AG09309 (cell line): ENCODE data around the gene MEFV.

Experiments
- DNase-seq: peaks from one replicate; pipeline ENCODE4 v3.0.0-alpha.2; 2010; ENCODE audit warnings: low read depth
- H3K4me3 ChIP-seq: 2 replicates; pipeline ENCODE4 v1.5.1; 2011; ENCODE audit warnings: mild to moderate bottlenecking, low read depth, low read length, moderate library complexity; ENCODE audit not compliant: control insufficient read depth
- TF ChIP-seq, protein P1 (sequence below): IDR thresholded peaks from 2 replicates; pipeline ENCODE4 v1.5.1; 2011; ENCODE audit warnings: mild to moderate bottlenecking, low read depth, low read length, inconsistent platforms; ENCODE audit not compliant: insufficient read depth, control insufficient read depth; ENCODE audit errors: missing control alignments

MEFV gene, protein sequence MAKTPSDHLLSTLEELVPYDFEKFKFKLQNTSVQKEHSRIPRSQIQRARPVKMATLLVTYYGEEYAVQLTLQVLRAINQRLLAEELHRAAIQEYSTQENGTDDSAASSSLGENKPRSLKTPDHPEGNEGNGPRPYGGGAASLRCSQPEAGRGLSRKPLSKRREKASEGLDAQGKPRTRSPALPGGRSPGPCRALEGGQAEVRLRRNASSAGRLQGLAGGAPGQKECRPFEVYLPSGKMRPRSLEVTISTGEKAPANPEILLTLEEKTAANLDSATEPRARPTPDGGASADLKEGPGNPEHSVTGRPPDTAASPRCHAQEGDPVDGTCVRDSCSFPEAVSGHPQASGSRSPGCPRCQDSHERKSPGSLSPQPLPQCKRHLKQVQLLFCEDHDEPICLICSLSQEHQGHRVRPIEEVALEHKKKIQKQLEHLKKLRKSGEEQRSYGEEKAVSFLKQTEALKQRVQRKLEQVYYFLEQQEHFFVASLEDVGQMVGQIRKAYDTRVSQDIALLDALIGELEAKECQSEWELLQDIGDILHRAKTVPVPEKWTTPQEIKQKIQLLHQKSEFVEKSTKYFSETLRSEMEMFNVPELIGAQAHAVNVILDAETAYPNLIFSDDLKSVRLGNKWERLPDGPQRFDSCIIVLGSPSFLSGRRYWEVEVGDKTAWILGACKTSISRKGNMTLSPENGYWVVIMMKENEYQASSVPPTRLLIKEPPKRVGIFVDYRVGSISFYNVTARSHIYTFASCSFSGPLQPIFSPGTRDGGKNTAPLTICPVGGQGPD

GRCh38 chr16:3256146-3256865 lies at the start of gene MEFV:
MEFV (minus strand) TSS chr16:3256633; CDS start chr16:3256587, 46 bp downstream.
- H3K4me3 ChIP-seq = no peak within 1 kb of the TSS
- TF ChIP-seq, protein P1, sequence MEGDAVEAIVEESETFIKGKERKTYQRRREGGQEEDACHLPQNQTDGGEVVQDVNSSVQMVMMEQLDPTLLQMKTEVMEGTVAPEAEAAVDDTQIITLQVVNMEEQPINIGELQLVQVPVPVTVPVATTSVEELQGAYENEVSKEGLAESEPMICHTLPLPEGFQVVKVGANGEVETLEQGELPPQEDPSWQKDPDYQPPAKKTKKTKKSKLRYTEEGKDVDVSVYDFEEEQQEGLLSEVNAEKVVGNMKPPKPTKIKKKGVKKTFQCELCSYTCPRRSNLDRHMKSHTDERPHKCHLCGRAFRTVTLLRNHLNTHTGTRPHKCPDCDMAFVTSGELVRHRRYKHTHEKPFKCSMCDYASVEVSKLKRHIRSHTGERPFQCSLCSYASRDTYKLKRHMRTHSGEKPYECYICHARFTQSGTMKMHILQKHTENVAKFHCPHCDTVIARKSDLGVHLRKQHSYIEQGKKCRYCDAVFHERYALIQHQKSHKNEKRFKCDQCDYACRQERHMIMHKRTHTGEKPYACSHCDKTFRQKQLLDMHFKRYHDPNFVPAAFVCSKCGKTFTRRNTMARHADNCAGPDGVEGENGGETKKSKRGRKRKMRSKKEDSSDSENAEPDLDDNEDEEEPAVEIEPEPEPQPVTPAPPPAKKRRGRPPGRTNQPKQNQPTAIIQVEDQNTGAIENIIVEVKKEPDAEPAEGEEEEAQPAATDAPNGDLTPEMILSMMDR = no peak

GRCh38 chr16:3306078-3306477 lies 49.6 kb upstream of the MEFV start:
- TF ChIP-seq, protein P1 = no peak
- peak overlapping the region; percentile 95 for H3K4me3 ChIP-seq
- no peak for DNase-seq

More at GRCh38 chr16:3256146-3256865, at the start of gene MEFV:
- no peak for DNase-seq

GRCh38 chr16:3305109-3306068 lies 49.0 kb upstream of the MEFV start, which contains the start of the genes TIGD7 and ZNF75A:
TIGD7 (minus strand) TSS chr16:3305430; CDS start chr16:3300614, 4,816 bp downstream.
ZNF75A (plus strand) TSS chr16:3305497; CDS start chr16:3308429, 2,932 bp downstream.
- TF ChIP-seq, protein P1 = no peak
- H3K4me3 ChIP-seq = peak within 1 kb of the TSS; percentile 95
- peak; percentile 62 for DNase-seq

GRCh38 chr16:3304370-3304769 lies 47.9 kb upstream of the MEFV start:
- no peak for DNase-seq
- TF ChIP-seq, protein P1 = no peak
- peak overlapping the region; percentile 95 for H3K4me3 ChIP-seq

- DNase-seq = no peak
- TF ChIP-seq, protein P1 = no peak
Observed at GRCh38 chr16:3295783-3296182, 39.4 kb upstream of the MEFV start.

More at GRCh38 chr16:3295783-3296182, 39.4 kb upstream of the MEFV start:
- no peak overlapping the region for H3K4me3 ChIP-seq
